ENCODE data around the gene INSIG1.

GRCh38 chr7:155268921-155269650 is 28.6 kb upstream of the INSIG1 start:
- TF ChIP-seq CTCF (IDR thresholded peaks at IDR 0.05) (no peak), POLR2A (IDR thresholded peaks at IDR 0.05) (no peak)
